Measurements from ENCODE around the gene CBFA2T3.

The CBFA2T3 gene

GRCh38 chr16:88945473-88945872 is 31.5 kb downstream of the CBFA2T3 start:
- no peak overlapping the region for H3K4me3 ChIP-seq (ENCODE audit: low read depth, low read length)
- no peak for DNase-seq (ENCODE audit: low read depth)
- TF ChIP-seq CTCF (IDR thresholded peaks at IDR 0.05; ENCODE audit: low read depth, low read length, missing control alignments) = no peak
- in situ Hi-C loops (cut with HindIII; ENCODE audit: low sequenced_read_pairs) = no loop called here

GRCh38 chr16:88943741-88944140 is 33.3 kb downstream of the CBFA2T3 start:
- H3K4me3 ChIP-seq (ENCODE audit: low read depth, low read length) = no peak overlapping the region
- in situ Hi-C loops (cut with HindIII; ENCODE audit: low sequenced_read_pairs) = no loop called here
- no peak for DNase-seq (ENCODE audit: low read depth)
- TF ChIP-seq CTCF (IDR thresholded peaks at IDR 0.05; ENCODE audit: low read depth, low read length, missing control alignments) = no peak

GRCh38 chr16:88943131-88943664 is 33.8 kb downstream of the CBFA2T3 start:
- no peak for DNase-seq (ENCODE audit: low read depth)
- TF ChIP-seq CTCF (IDR thresholded peaks at IDR 0.05; ENCODE audit: low read depth, low read length, missing control alignments) = no peak
- no peak overlapping the region for H3K4me3 ChIP-seq (ENCODE audit: low read depth, low read length)
- in situ Hi-C loops (cut with HindIII; ENCODE audit: low sequenced_read_pairs) = no loop called here

- H3K4me3 ChIP-seq (ENCODE audit: low read depth, low read length) = no peak overlapping the region
- TF ChIP-seq CTCF (IDR thresholded peaks at IDR 0.05; ENCODE audit: low read depth, low read length, missing control alignments) = peak; percentile 55
- no peak for DNase-seq (ENCODE audit: low read depth)
- in situ Hi-C loops (cut with HindIII; ENCODE audit: low sequenced_read_pairs) = no loop called here
Measured at GRCh38 chr16:88941913-88942909, 34.8 kb downstream of the CBFA2T3 start.

- H3K4me3 ChIP-seq (ENCODE audit: low read depth, low read length) = peak overlapping the region; percentile 7
- no peak for DNase-seq (ENCODE audit: low read depth)
- TF ChIP-seq CTCF (IDR thresholded peaks at IDR 0.05; ENCODE audit: low read depth, low read length, missing control alignments) = no peak
- in situ Hi-C loops (cut with HindIII; ENCODE audit: low sequenced_read_pairs) = no loop called here
Measured at GRCh38 chr16:88940862-88941817, 35.9 kb downstream of the CBFA2T3 start.
